GM12878 (cell line): ENCODE data around the gene TPST1. TPM values are rescaled to one million over a fixed set of nuclear protein-coding genes. Genes with fewer than 3 reads are reported as not detected.

Experiments used
- ATAC-seq: fragments of 200-7000 bp; cut with Tn5 transposase; 3 replicates; pipeline ENCODE4 v1.9.1; 2020; ENCODE audit warnings: mild to moderate bottlenecking, moderate library complexity
- BruUV-seq: library from RNA; stranded (reverse); fragments of 400-500 nt; replicated peaks from 2 replicates; lab custom pipeline; 2021; lab: Mats Ljungman, UMichigan
- CTCF ChIA-PET: fragments of 300-600 bp; sonication (Branson Sonifier 250); formaldehyde crosslinking; extraction: SDS; loops from one replicate; lab custom pipeline; 2021; ENCODE audit warnings: inconsistent platforms; lab: Yijun Ruan, JAX
- POLR2A ChIA-PET: fragments of 350-600 bp; formaldehyde crosslinking; extraction: SDS; loops from one replicate; lab custom pipeline; 2021; ENCODE audit warnings: inconsistent platforms; lab: Charles Lee
- RAD21 ChIA-PET: fragments of 300-600 bp; sonication (Branson Sonifier 250); formaldehyde crosslinking; loops from one replicate; lab custom pipeline; 2023; ENCODE audit warnings: antibody characterized with exemption; ENCODE audit not compliant: unreplicated experiment; lab: Charles Lee
- SMC1A ChIA-PET: fragments of 300-600 bp; sonication (Branson Sonifier 250); formaldehyde crosslinking; loops from one replicate; lab custom pipeline; 2023; ENCODE audit not compliant: unreplicated experiment, uncharacterized antibody; lab: Charles Lee
- DNase-seq: peaks from one replicate; pipeline ENCODE4 v3.0.0-alpha.2; 2011; ENCODE audit warnings: low read depth, low spot score
- FAIRE-seq: peaks from 3 replicates; lab custom pipeline; 2011; peaks lifted over from hg19 to GRCh38; lab: Jason Lieb, UNC
- H2AFZ ChIP-seq: 2 replicates; pipeline ENCODE4 v1.6.0; 2011; ENCODE audit warnings: low read depth, low read length, control low read depth; ENCODE audit not compliant: control insufficient read depth
- H3K27ac ChIP-seq: 2 replicates; pipeline ENCODE4 v1.5.1; 2011; ENCODE audit warnings: control low read depth; ENCODE audit not compliant: control insufficient read depth, insufficient read depth
- H3K27me3 ChIP-seq, 2 experiments: replicated peaks in 1 of 2; 2 replicates each; pipeline versions ENCODE4 v1.6.0 to v1.6.1; 2011; ENCODE audit warnings: low read length in 1 of 2; ENCODE audit not compliant: control insufficient read depth in 2 of 2, insufficient read depth in 2 of 2
- H3K36me3 ChIP-seq, 2 experiments: 2 replicates each; pipeline ENCODE4 v1.5.1; 2011; ENCODE audit warnings: low read length in 1 of 2; ENCODE audit not compliant: control insufficient read depth in 2 of 2, insufficient read depth in 2 of 2
- H3K4me1 ChIP-seq: 2 replicates; pipeline ENCODE4 v1.6.1; 2011; ENCODE audit warnings: mild to moderate bottlenecking, low read length, moderate library complexity, mixed read lengths; ENCODE audit not compliant: control insufficient read depth, insufficient read depth
- H3K4me2 ChIP-seq: 2 replicates; pipeline ENCODE4 v1.6.0; 2011; ENCODE audit warnings: control low read depth; ENCODE audit not compliant: control insufficient read depth, insufficient read depth
- H3K4me3 ChIP-seq: fragments of 200-600 bp; sonication (generic); 2 replicates; pipeline ENCODE4 v1.5.1; 2016
- H3K79me2 ChIP-seq: 2 replicates; pipeline ENCODE4 v1.6.0; 2011; ENCODE audit warnings: low read length; ENCODE audit not compliant: control insufficient read depth, insufficient read depth
- H3K9ac ChIP-seq: 2 replicates; pipeline ENCODE4 v1.8.0; 2011; ENCODE audit warnings: low read length, control low read depth, mixed read lengths; ENCODE audit not compliant: control insufficient read depth, insufficient read depth
- H3K9me3 ChIP-seq: replicated peaks from 3 replicates; pipeline ENCODE4 v1.5.1; 2011; ENCODE audit warnings: mild to moderate bottlenecking, low read length; ENCODE audit not compliant: control insufficient read depth, insufficient read depth
- H4K20me1 ChIP-seq: 2 replicates; pipeline ENCODE4 v1.6.0; 2011; ENCODE audit not compliant: control insufficient read depth, insufficient read depth
- CBX5 ChIP-seq: sonication (generic); IDR thresholded peaks from 2 replicates; pipeline ENCODE4 v1.6.1; 2016; ENCODE audit warnings: low read depth, moderate library complexity, mild to moderate bottlenecking, inconsistent platforms
- ETV6 ChIP-seq, 2 experiments: fragments of 450-650 bp in 1 of 2; IDR thresholded peaks in 1 of 2; conservative IDR thresholded peaks in 1 of 2; 2 replicates each; pipeline ENCODE4 v1.6.1; 2014; ENCODE audit warnings: antibody characterized with exemption in 1 of 2, borderline replicate concordance in 1 of 2, low read depth in 1 of 2, mild to moderate bottlenecking in 1 of 2, moderate library complexity in 1 of 2
- GABPA ChIP-seq: IDR thresholded peaks from 2 replicates; pipeline ENCODE4 v1.6.1; 2014; ENCODE audit warnings: antibody characterized with exemption, low read depth, mild to moderate bottlenecking, inconsistent platforms
- HDAC6 ChIP-seq: fragments of 200-600 bp; sonication (generic); IDR thresholded peaks from one replicate; pipeline ENCODE4 v1.8.0; 2017; ENCODE audit warnings: antibody characterized with exemption; ENCODE audit not compliant: unreplicated experiment
- MAX ChIP-seq: IDR thresholded peaks from 2 replicates; pipeline ENCODE4 v1.6.1; 2012; ENCODE audit warnings: low read depth, low read length, improper control_type of control experiment
- MTA2 ChIP-seq: fragments of 450-650 bp; IDR thresholded peaks from 2 replicates; pipeline ENCODE4 v1.6.1; 2016; ENCODE audit warnings: low read depth, mild to moderate bottlenecking, moderate library complexity
- MXI1 ChIP-seq: fragments of 150-350 bp; IDR thresholded peaks from 2 replicates; pipeline ENCODE4 v1.6.1; 2011; ENCODE audit warnings: low read depth, mild to moderate bottlenecking, inconsistent platforms, low read length, improper control_type of control experiment
- NFIC ChIP-seq: IDR thresholded peaks from 2 replicates; pipeline ENCODE4 v1.6.1; 2012; ENCODE audit warnings: low read depth, mild to moderate bottlenecking, inconsistent platforms, low read length, moderate library complexity
- POU2F2 ChIP-seq: IDR thresholded peaks from 3 replicates; pipeline ENCODE4 v1.6.1; 2011; ENCODE audit warnings: low read depth, mild to moderate bottlenecking, low read length, borderline replicate concordance
- RELB ChIP-seq: fragments of 450-650 bp; IDR thresholded peaks from 2 replicates; pipeline ENCODE4 v1.6.1; 2017; ENCODE audit warnings: low read depth, mild to moderate bottlenecking, moderate library complexity
- RUNX3 ChIP-seq: IDR thresholded peaks from 2 replicates; pipeline ENCODE4 v1.6.1; 2012; ENCODE audit warnings: low read length, inconsistent platforms
- SIN3A ChIP-seq: IDR thresholded peaks from 2 replicates; pipeline ENCODE4 v1.6.1; 2012; ENCODE audit warnings: low read depth, low read length, improper control_type of control experiment
- SMAD1 ChIP-seq: fragments of 450-650 bp; IDR thresholded peaks from 2 replicates; pipeline ENCODE4 v1.6.1; 2018; ENCODE audit warnings: mild to moderate bottlenecking, low read depth; ENCODE audit not compliant: partially characterized antibody
- TCF7 ChIP-seq: IDR thresholded peaks from 2 replicates; pipeline ENCODE4 v1.6.1; 2014; ENCODE audit warnings: antibody characterized with exemption, borderline replicate concordance
- WGBS: methylation state at CpG from one replicate; pipeline ENCODE4 v1.1.6; 2016; ENCODE audit warnings: low lambda C conversion rate; ENCODE audit not compliant: insufficient replicate concordance, insufficient coverage; ENCODE audit errors: missing lambda C conversion rate; 5-methylcytosine and 5-hydroxymethylcytosine counted together
- in situ Hi-C: fragments of 300-500 bp; cut with MboI; formaldehyde crosslinking; loops from 9 replicates; pipeline ENCODE4 v1.14.3; 2018; ENCODE audit warnings: mixed read lengths
- intact Hi-C: fragments of 100-400 bp; cut with micrococcal nuclease; formaldehyde crosslinking; loops from one replicate; pipeline ENCODE4 v1.14.2; 2022; ENCODE audit not compliant: unreplicated experiment
- polyA plus RNA-seq, 11 experiments: library from polyadenylated mRNA; depleted of rRNA in 4 of 11; unstranded in 6 of 11; stranded (reverse) in 5 of 11; fragments of >200 nt; fragmentation: Nextera tagmentation in 4 of 11; fragmentation: Illumina TruSeq in 1 of 11; extraction: Ambion mirVana in 4 of 11; extraction: Trizol in 1 of 11; gene quantifications; 1 replicate in 1 of 11; 2 replicates in 10 of 11; pipeline versions ENCODE4 v1.2.1 to v1.2.3, GENCODE V29; 2011 to 2016; ENCODE audit warnings: inconsistent platforms in 2 of 11, missing spikeins in 2 of 11, low read depth in 1 of 11
- total RNA-seq, 4 experiments: library from RNA; depleted of rRNA in 3 of 4; stranded (reverse); fragments of >200 nt in 3 of 4; fragmentation: Illumina TruSeq in 1 of 4; extraction: Trizol in 1 of 4; gene quantifications; 2 replicates each; pipeline versions ENCODE4 v1.2.1 to v1.2.3, GENCODE V29; 2013 to 2021
- TF ChIP-seq, protein P1 (sequence below): fragments of 450-650 bp; conservative IDR thresholded peaks from 2 replicates; pipeline ENCODE4 v1.6.1; 2017; ENCODE audit warnings: mild to moderate bottlenecking, moderate library complexity
- TF ChIP-seq, protein P2 (sequence below): fragments of 450-650 bp; IDR thresholded peaks from 2 replicates; pipeline ENCODE4 v1.6.1; 2017; ENCODE audit warnings: mild to moderate bottlenecking, moderate library complexity

The TPST1 gene
- total and polyA plus RNA-seq, 10 of the 15 experiments (the other 5 are each of a cell fraction or from before 2014, with no cell fraction given) = 1.1 to 10.6 (median 7.5) TPM

DNA sequence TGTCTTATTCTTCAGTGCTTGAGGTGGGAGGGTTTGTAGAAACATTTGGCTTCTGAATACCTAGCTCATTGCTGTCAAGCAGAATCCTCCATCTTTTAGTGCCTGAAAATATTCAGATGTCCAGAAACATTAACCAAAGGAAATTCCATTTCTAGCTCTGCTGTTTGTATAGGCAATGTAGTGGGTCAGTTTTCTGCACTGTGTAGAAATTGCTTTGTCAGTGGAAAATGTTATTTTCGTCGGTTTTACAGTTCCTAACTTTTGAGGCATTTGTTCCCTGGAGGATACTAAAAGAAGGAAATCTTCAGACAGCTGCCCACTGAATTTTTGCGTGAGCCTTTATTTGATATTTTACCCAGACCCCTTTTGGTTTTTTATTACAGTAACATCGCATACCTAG, 143.4 kb downstream of the TPST1 start:
- Histone ChIP-seq H3K4me3 (no peak overlapping the region), H3K4me2 (no peak overlapping the region), H3K9me3 (no peaks in the 10 kb centered on the region), H3K27ac (no peak overlapping the region), H4K20me1 (no peaks in the 10 kb centered on the region), H3K36me3 (no peaks in the 10 kb centered on the region), H3K4me1 (no peaks in the 10 kb centered on the region), H3K27me3 (no peaks in the 10 kb centered on the region), H3K79me2 (no peaks in the 10 kb centered on the region), H2AFZ (no peak overlapping the region), H3K9ac (no peak overlapping the region)
- CTCF ChIA-PET = no interaction called here
- no peak for DNase-seq
- in situ Hi-C loops = no loop called here
- SMC1A ChIA-PET = interaction anchor here (0.6 to 1.2 kb wide), 3 partner anchors 15 to 551 kb away, joined by 3 read pairs; no protein-coding TSS in a partner anchor
- WGBS = 14% methylated on average over 4 of the region's 4 CpGs
- POLR2A ChIA-PET = no interaction called here
- no peak for FAIRE-seq
- TF ChIP-seq MXI1 (no peak), HDAC6 (no peak), MAX (no peak), TCF7 (no peak), RUNX3 (no peak), CBX5 (no peak), MTA2 (no peak), GABPA (no peak), ETV6 (conservative IDR thresholded peaks at IDR 0.05 in 1 of 2, IDR thresholded peaks at IDR 0.05 in 1 of 2; ENCODE audit: borderline replicate concordance in 1 of 2, low read depth in 1 of 2) (no peak), POU2F2 (no peak), RELB (no peak), SIN3A (no peak), SMAD1 (no peak), NFIC (no peak)
- TF ChIP-seq, protein P1, sequence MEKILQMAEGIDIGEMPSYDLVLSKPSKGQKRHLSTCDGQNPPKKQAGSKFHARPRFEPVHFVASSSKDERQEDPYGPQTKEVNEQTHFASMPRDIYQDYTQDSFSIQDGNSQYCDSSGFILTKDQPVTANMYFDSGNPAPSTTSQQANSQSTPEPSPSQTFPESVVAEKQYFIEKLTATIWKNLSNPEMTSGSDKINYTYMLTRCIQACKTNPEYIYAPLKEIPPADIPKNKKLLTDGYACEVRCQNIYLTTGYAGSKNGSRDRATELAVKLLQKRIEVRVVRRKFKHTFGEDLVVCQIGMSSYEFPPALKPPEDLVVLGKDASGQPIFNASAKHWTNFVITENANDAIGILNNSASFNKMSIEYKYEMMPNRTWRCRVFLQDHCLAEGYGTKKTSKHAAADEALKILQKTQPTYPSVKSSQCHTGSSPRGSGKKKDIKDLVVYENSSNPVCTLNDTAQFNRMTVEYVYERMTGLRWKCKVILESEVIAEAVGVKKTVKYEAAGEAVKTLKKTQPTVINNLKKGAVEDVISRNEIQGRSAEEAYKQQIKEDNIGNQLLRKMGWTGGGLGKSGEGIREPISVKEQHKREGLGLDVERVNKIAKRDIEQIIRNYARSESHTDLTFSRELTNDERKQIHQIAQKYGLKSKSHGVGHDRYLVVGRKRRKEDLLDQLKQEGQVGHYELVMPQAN = no peak
- TF ChIP-seq, protein P2, sequence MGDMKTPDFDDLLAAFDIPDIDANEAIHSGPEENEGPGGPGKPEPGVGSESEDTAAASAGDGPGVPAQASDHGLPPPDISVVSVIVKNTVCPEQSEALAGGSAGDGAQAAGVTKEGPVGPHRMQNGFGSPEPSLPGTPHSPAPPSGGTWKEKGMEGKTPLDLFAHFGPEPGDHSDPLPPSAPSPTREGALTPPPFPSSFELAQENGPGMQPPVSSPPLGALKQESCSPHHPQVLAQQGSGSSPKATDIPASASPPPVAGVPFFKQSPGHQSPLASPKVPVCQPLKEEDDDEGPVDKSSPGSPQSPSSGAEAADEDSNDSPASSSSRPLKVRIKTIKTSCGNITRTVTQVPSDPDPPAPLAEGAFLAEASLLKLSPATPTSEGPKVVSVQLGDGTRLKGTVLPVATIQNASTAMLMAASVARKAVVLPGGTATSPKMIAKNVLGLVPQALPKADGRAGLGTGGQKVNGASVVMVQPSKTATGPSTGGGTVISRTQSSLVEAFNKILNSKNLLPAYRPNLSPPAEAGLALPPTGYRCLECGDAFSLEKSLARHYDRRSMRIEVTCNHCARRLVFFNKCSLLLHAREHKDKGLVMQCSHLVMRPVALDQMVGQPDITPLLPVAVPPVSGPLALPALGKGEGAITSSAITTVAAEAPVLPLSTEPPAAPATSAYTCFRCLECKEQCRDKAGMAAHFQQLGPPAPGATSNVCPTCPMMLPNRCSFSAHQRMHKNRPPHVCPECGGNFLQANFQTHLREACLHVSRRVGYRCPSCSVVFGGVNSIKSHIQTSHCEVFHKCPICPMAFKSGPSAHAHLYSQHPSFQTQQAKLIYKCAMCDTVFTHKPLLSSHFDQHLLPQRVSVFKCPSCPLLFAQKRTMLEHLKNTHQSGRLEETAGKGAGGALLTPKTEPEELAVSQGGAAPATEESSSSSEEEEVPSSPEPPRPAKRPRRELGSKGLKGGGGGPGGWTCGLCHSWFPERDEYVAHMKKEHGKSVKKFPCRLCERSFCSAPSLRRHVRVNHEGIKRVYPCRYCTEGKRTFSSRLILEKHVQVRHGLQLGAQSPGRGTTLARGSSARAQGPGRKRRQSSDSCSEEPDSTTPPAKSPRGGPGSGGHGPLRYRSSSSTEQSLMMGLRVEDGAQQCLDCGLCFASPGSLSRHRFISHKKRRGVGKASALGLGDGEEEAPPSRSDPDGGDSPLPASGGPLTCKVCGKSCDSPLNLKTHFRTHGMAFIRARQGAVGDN = no peak
- RAD21 ChIA-PET = no interaction called here
- intact Hi-C loops = no loop called here
- ATAC-seq = no peak
- no TSS peak for BruUV-seq
